ENCODE results near the gene ZNF891. TPM values are rescaled to one million over a fixed set of nuclear protein-coding genes. Genes with fewer than 3 reads are reported as not detected.

Gene ZNF891
- total RNA-seq, 1 donor from 2014 or later = 2.0 TPM

GRCh38 chr12:133061954-133062353 lies 68.1 kb downstream of the ZNF891 start:
- DNase-seq (ENCODE audit: low read depth) = no peak

GRCh38 chr12:133058203-133059113 lies 71.6 kb downstream of the ZNF891 start:
- DNase-seq (ENCODE audit: low read depth) = no peak

GRCh38 chr12:133057446-133057845 lies 72.6 kb downstream of the ZNF891 start:
- DNase-seq (ENCODE audit: low read depth) = peak; percentile 4

Other genes starting within 250 kb of the ZNF891 start
- 36.8 and 48.4 TPM in 2 replicates for gene CHFR, start 242.7 kb downstream of the ZNF891 start, total RNA-seq
- 5.0 and 25.3 TPM in 2 replicates for gene ZNF605, start 174.0 kb downstream of the ZNF891 start, total RNA-seq
- gene ZNF26, start 143.9 kb downstream of the ZNF891 start, total RNA-seq = 8.5 and 12.6 TPM in 2 replicates
- gene ZNF84, start 92.8 kb downstream of the ZNF891 start, total RNA-seq = 18.1 and 49.9 TPM in 2 replicates
- 21.2 and 27.7 TPM in 2 replicates for gene ZNF140, start 49.4 kb downstream of the ZNF891 start, total RNA-seq
- 5.9 and 18.1 TPM in 2 replicates for gene ZNF10, start 353 bp upstream of the ZNF891 start, total RNA-seq
- gene ZNF268, start 51.2 kb upstream of the ZNF891 start, total RNA-seq = 27.8 and 37.2 TPM in 2 replicates
- not detected in 2 replicates for gene ANHX, start 105.6 kb upstream of the ZNF891 start, total RNA-seq

All from renal cortical epithelial cell (primary cell).